ENCODE data around the gene MESD.

Gene MESD

GRCh38 chr15:81024265-81024872 lies 34.8 kb upstream of the MESD start:
- ChIA-PET CTCF (no interaction called here), POLR2A (ENCODE audit: low non-redundant PET) (no interaction called here)
- no peak for DNase-seq (ENCODE audit: low spot score)
- no peak overlapping the region for H3K27ac ChIP-seq
- no peak for TF ChIP-seq CTCF (conservative IDR thresholded peaks at IDR 0.05; ENCODE audit: low read depth)

- no peak for TF ChIP-seq CTCF (conservative IDR thresholded peaks at IDR 0.05; ENCODE audit: low read depth)
- no peak for DNase-seq (ENCODE audit: low spot score)
- no peak overlapping the region for H3K27ac ChIP-seq
- ChIA-PET POLR2A (ENCODE audit: low non-redundant PET) (no interaction called here), CTCF (interaction anchor here (0.6 kb wide), 2 partner anchors 22 to 314 kb away, joined by 3 read pairs; no protein-coding TSS in a partner anchor)
These were observed 34.1 kb upstream of the MESD start for GRCh38 chr15:81023483-81024264.

GRCh38 chr15:81021321-81021720 lies 31.7 kb upstream of the MESD start:
- CTCF ChIA-PET = no interaction called here
- H3K27ac ChIP-seq = no peak overlapping the region
- POLR2A ChIA-PET (ENCODE audit: low non-redundant PET) = no interaction called here
- no peak for DNase-seq (ENCODE audit: low spot score)
- TF ChIP-seq CTCF (conservative IDR thresholded peaks at IDR 0.05; ENCODE audit: low read depth) = no peak

- no peak for DNase-seq (ENCODE audit: low spot score)
- POLR2A ChIA-PET (ENCODE audit: low non-redundant PET) = no interaction called here
- CTCF ChIA-PET = interaction anchor here (0.6 kb wide), 1 partner anchor 42 kb away, joined by 4 read pairs; no protein-coding TSS in a partner anchor
- H3K27ac ChIP-seq = no peak overlapping the region
- TF ChIP-seq CTCF (conservative IDR thresholded peaks at IDR 0.05; ENCODE audit: low read depth) = no peak
These were observed 28.6 kb upstream of the MESD start for GRCh38 chr15:81018197-81018596.

GRCh38 chr15:81016489-81017068 lies 27.0 kb upstream of the MESD start:
- no peak for TF ChIP-seq CTCF (conservative IDR thresholded peaks at IDR 0.05; ENCODE audit: low read depth)
- ChIA-PET CTCF (no interaction called here), POLR2A (ENCODE audit: low non-redundant PET) (no interaction called here)
- no peak overlapping the region for H3K27ac ChIP-seq
- DNase-seq (ENCODE audit: low spot score) = no peak

GRCh38 chr15:81015621-81016488 lies 26.2 kb upstream of the MESD start:
- no peak overlapping the region for H3K27ac ChIP-seq
- DNase-seq (ENCODE audit: low spot score) = no peak
- no peak for TF ChIP-seq CTCF (conservative IDR thresholded peaks at IDR 0.05; ENCODE audit: low read depth)
- ChIA-PET POLR2A (ENCODE audit: low non-redundant PET) (no interaction called here), CTCF (interaction anchor here (0.6 kb wide), 1 partner anchor 250 kb away, joined by 3 read pairs; no protein-coding TSS in a partner anchor)

All from RWPE1 (cell line).